Activated T-helper 17 cell treated with anti-CD3 and anti-CD28 coated beads, Interleukin-2, amount 50 U/mL, for 72 hours (primary cell): ENCODE measurements around the gene TFE3. TPM values are rescaled to one million over a fixed set of nuclear protein-coding genes. Genes with fewer than 3 reads are reported as not detected.

Experiments
- ATAC-seq: fragments of 150-1000 bp; cut with Tn5 transposase; replicated peaks from 2 replicates; pipeline ENCODE4 v1.10.0; 2021; ENCODE audit warnings: mild to moderate bottlenecking, moderate library complexity
- H3K27ac Mint-ChIP-seq: one replicate; pipeline ENCODE4 v1.8.0; 2022; ENCODE audit warnings: mixed read lengths
- H3K27me3 Mint-ChIP-seq: one replicate; pipeline ENCODE4 v1.8.0; 2022; ENCODE audit warnings: mixed read lengths
- H3K36me3 Mint-ChIP-seq: one replicate; pipeline ENCODE4 v1.8.0; 2022; ENCODE audit warnings: low read depth, mild to moderate bottlenecking, mixed read lengths
- H3K4me1 Mint-ChIP-seq: one replicate; pipeline ENCODE4 v1.8.0; 2022; ENCODE audit warnings: mixed read lengths
- H3K4me3 Mint-ChIP-seq: one replicate; pipeline ENCODE4 v1.8.0; 2022; ENCODE audit warnings: mild to moderate bottlenecking, mixed read lengths
- H3K9me3 Mint-ChIP-seq: one replicate; pipeline ENCODE4 v1.8.0; 2022; ENCODE audit warnings: mixed read lengths
- total RNA-seq, 2 donors: library from RNA; stranded (reverse); gene quantifications; one replicate each; pipeline ENCODE4 v1.2.3, GENCODE V29; 2022

Gene TFE3
- total RNA-seq, 2 donors from 2014 or later: 35.0 to 38.9 TPM

GRCh38 chrX:49066690-49067089 is 23.5 kb upstream of the TFE3 start:
- no peaks in the 10 kb centered on the region for H3K4me1 Mint-ChIP-seq
- H3K36me3 Mint-ChIP-seq: no peaks in the 10 kb centered on the region
- no peaks in the 10 kb centered on the region for H3K27me3 Mint-ChIP-seq
- no peak overlapping the region for H3K27ac Mint-ChIP-seq
- H3K9me3 Mint-ChIP-seq: no peaks in the 10 kb centered on the region
- ATAC-seq: no peak
- H3K4me3 Mint-ChIP-seq: no peak overlapping the region

- H3K27ac Mint-ChIP-seq: no peak overlapping the region
- ATAC-seq: no peak
- H3K4me3 Mint-ChIP-seq: no peak overlapping the region
- H3K27me3 Mint-ChIP-seq: no peaks in the 10 kb centered on the region
- H3K4me1 Mint-ChIP-seq: no peaks in the 10 kb centered on the region
- no peaks in the 10 kb centered on the region for H3K9me3 Mint-ChIP-seq
- H3K36me3 Mint-ChIP-seq: no peaks in the 10 kb centered on the region
These were observed 23.1 kb upstream of the TFE3 start for GRCh38 chrX:49066278-49066677.

- Mint-ChIP-seq H3K9me3 (no peaks in the 10 kb centered on the region), H3K27me3 (no peaks in the 10 kb centered on the region)
These were observed 21.6 kb upstream of the TFE3 start for GRCh38 chrX:49064735-49065134.

GRCh38 chrX:49064303-49064702 is 21.1 kb upstream of the TFE3 start:
- no peak for ATAC-seq
- Mint-ChIP-seq H3K27me3 (no peaks in the 10 kb centered on the region), H3K4me1 (no peaks in the 10 kb centered on the region), H3K4me3 (no peak overlapping the region), H3K36me3 (no peaks in the 10 kb centered on the region), H3K9me3 (no peaks in the 10 kb centered on the region), H3K27ac (no peak overlapping the region)

More at GRCh38 chrX:49064735-49065134, 21.6 kb upstream of the TFE3 start:
- no peak for ATAC-seq
- no peak overlapping the region for H3K27ac Mint-ChIP-seq
- H3K4me1 Mint-ChIP-seq: no peaks in the 10 kb centered on the region
- no peaks in the 10 kb centered on the region for H3K36me3 Mint-ChIP-seq
- no peak overlapping the region for H3K4me3 Mint-ChIP-seq

GRCh38 chrX:49063715-49064114 is 20.6 kb upstream of the TFE3 start:
- H3K27me3 Mint-ChIP-seq: no peaks in the 10 kb centered on the region
- no peaks in the 10 kb centered on the region for H3K36me3 Mint-ChIP-seq
- no peak overlapping the region for H3K4me3 Mint-ChIP-seq
- ATAC-seq: no peak
- no peaks in the 10 kb centered on the region for H3K4me1 Mint-ChIP-seq
- H3K9me3 Mint-ChIP-seq: no peaks in the 10 kb centered on the region
- no peak overlapping the region for H3K27ac Mint-ChIP-seq

GRCh38 chrX:49061916-49062315 is 18.8 kb upstream of the TFE3 start:
- no peak for ATAC-seq
- no peak overlapping the region for H3K27ac Mint-ChIP-seq
- no peaks in the 10 kb centered on the region for H3K9me3 Mint-ChIP-seq
- no peaks in the 10 kb centered on the region for H3K36me3 Mint-ChIP-seq
- no peaks in the 10 kb centered on the region for H3K27me3 Mint-ChIP-seq
- H3K4me1 Mint-ChIP-seq: no peaks in the 10 kb centered on the region
- H3K4me3 Mint-ChIP-seq: no peak overlapping the region

- Mint-ChIP-seq H3K4me3 (no peak overlapping the region), H3K27ac (no peak overlapping the region), H3K27me3 (no peaks in the 10 kb centered on the region), H3K9me3 (no peaks in the 10 kb centered on the region), H3K4me1 (no peaks in the 10 kb centered on the region), H3K36me3 (no peaks in the 10 kb centered on the region)
- ATAC-seq: no peak
These were observed 18.3 kb upstream of the TFE3 start for GRCh38 chrX:49061490-49061889.

GRCh38 chrX:49060914-49061313 is 17.8 kb upstream of the TFE3 start:
- no peaks in the 10 kb centered on the region for H3K4me1 Mint-ChIP-seq
- no peaks in the 10 kb centered on the region for H3K36me3 Mint-ChIP-seq
- H3K4me3 Mint-ChIP-seq: no peak overlapping the region
- no peak for ATAC-seq
- H3K9me3 Mint-ChIP-seq: no peaks in the 10 kb centered on the region
- no peaks in the 10 kb centered on the region for H3K27me3 Mint-ChIP-seq
- no peak overlapping the region for H3K27ac Mint-ChIP-seq

GRCh38 chrX:49059681-49060085 is 16.5 kb upstream of the TFE3 start:
- Mint-ChIP-seq H3K36me3 (no peaks in the 10 kb centered on the region), H3K9me3 (no peaks in the 10 kb centered on the region), H3K27me3 (no peaks in the 10 kb centered on the region), H3K27ac (no peak overlapping the region), H3K4me1 (peaks cover 4% of the 10 kb centered on the region), H3K4me3 (no peak overlapping the region)
- ATAC-seq: no peak

- ATAC-seq: no peak
- Mint-ChIP-seq H3K36me3 (no peaks in the 10 kb centered on the region), H3K4me3 (no peak overlapping the region), H3K4me1 (peaks cover 9% of the 10 kb centered on the region), H3K27ac (no peak overlapping the region), H3K27me3 (no peaks in the 10 kb centered on the region), H3K9me3 (no peaks in the 10 kb centered on the region)
These were observed 16.0 kb upstream of the TFE3 start for GRCh38 chrX:49059201-49059600.

- H3K4me1 Mint-ChIP-seq: peaks cover 13% of the 10 kb centered on the region
- no peaks in the 10 kb centered on the region for H3K9me3 Mint-ChIP-seq
- H3K4me3 Mint-ChIP-seq: no peak within 1 kb of the TSS
- no peaks in the 10 kb centered on the region for H3K36me3 Mint-ChIP-seq
- no peak within 1 kb of the TSS for H3K27ac Mint-ChIP-seq
- H3K27me3 Mint-ChIP-seq: no peaks in the 10 kb centered on the region
- no peak for ATAC-seq
These were observed 15.6 kb upstream of the TFE3 start, which contains the start of gene CCDC120 for GRCh38 chrX:49058794-49059193. Gene CCDC120, plus strand, starts transcription at chrX:49058999. Its CDS starts 3,043 bp downstream, at chrX:49062042.

GRCh38 chrX:49054073-49054762 is 11.1 kb upstream of the TFE3 start:
- H3K27ac Mint-ChIP-seq: peak overlapping the region; percentile 90
- no peak for ATAC-seq
- H3K4me3 Mint-ChIP-seq: peak overlapping the region; percentile 85
- H3K4me1 Mint-ChIP-seq: peaks cover 18% of the 10 kb centered on the region
- H3K27me3 Mint-ChIP-seq: no peaks in the 10 kb centered on the region
- H3K36me3 Mint-ChIP-seq: no peaks in the 10 kb centered on the region
- no peaks in the 10 kb centered on the region for H3K9me3 Mint-ChIP-seq

- H3K27ac Mint-ChIP-seq: peak overlapping the region; percentile 90
- no peaks in the 10 kb centered on the region for H3K9me3 Mint-ChIP-seq
- no peaks in the 10 kb centered on the region for H3K27me3 Mint-ChIP-seq
- H3K4me3 Mint-ChIP-seq: peak overlapping the region; percentile 85
- H3K4me1 Mint-ChIP-seq: peaks cover 18% of the 10 kb centered on the region
- peak; percentile 92 for ATAC-seq
- H3K36me3 Mint-ChIP-seq: no peaks in the 10 kb centered on the region
These were observed 10.3 kb upstream of the TFE3 start for GRCh38 chrX:49053223-49054072.

- Mint-ChIP-seq H3K27ac (peak overlapping the region; percentile 93), H3K36me3 (peaks cover 29% of the 10 kb centered on the region), H3K4me3 (peak overlapping the region; percentile 96), H3K27me3 (no peaks in the 10 kb centered on the region), H3K9me3 (no peaks in the 10 kb centered on the region), H3K4me1 (peaks cover 5% of the 10 kb centered on the region)
- ATAC-seq: no peak
These were observed 777 bp upstream of the TFE3 start for GRCh38 chrX:49043987-49044281.

- Mint-ChIP-seq H3K36me3 (peaks cover 42% of the 10 kb centered on the region), H3K9me3 (no peaks in the 10 kb centered on the region), H3K4me1 (peaks cover 5% of the 10 kb centered on the region), H3K27ac (peak overlapping the region; percentile 93), H3K4me3 (peak overlapping the region; percentile 96), H3K27me3 (no peaks in the 10 kb centered on the region)
- no peak for ATAC-seq
These were observed 457 bp downstream of the TFE3 start for GRCh38 chrX:49042581-49043219.
